ENCODE data around the gene DIP2C.

GRCh38 chr10:381346-381745 is 308.1 kb downstream of the DIP2C start:
- no peak for TF ChIP-seq CTCF (IDR thresholded peaks at IDR 0.05)
- no peak for TF ChIP-seq EZH2phosphoT487 (IDR thresholded peaks at IDR 0.05)
- TF ChIP-seq EZH2 (IDR thresholded peaks at IDR 0.05): no peak

All from neural progenitor cell (in vitro differentiated cells).